GM10266 (cell line): ENCODE measurements around the gene HM13.
"Not testable (repeated sequence)": the region's sequence is repeated elsewhere in the genome, so short reads cannot be mapped to it uniquely, and the experiment has no call there.

Experiments used
- DNase-seq: peaks from one replicate; pipeline ENCODE4 v3.0.0; 2012; ENCODE audit errors: extremely low spot score
- TF ChIP-seq, protein P1 (sequence below): IDR thresholded peaks from 2 replicates; pipeline ENCODE4 v1.5.1; 2012; ENCODE audit warnings: mild to moderate bottlenecking, low read depth; ENCODE audit not compliant: control insufficient read depth, insufficient read depth; ENCODE audit errors: missing control alignments

The HM13 gene

DNA sequence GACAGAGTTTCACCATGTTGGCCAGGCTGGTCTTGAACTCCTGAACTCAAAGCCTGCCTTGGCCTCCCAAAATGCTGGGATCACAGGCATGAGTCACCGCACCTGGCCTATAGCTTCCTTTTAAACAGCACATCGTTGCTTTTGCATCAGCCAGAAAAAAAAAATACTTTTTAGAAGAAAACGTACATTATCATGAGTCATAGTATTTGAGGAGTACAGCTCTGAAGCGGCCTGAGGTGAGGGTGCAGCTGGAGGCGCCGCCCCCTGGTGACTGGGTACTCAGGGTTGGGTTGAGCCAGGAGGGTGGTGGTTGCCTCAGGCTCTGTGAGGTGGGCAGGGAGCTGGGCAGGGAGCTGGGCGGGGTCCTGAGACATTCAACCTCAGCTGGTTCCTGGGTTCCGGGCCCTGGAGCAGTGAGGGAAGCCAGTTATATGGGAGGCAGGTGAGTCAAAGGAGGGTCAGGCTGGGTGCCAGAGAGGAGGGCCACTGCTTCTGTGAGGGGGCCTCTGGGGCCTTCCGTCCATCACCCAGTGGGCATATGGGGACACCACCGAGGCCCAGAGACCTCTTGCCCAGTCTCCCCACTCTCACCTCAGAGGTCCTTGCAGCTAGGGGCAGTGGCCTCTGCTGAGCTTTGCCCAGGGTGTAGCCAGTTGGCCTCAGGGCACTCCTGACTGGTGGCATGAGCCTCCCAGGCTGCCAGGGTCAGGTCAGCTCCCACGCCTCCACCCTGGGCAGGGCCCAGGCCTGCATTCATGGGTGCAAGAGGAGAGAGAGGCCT is 79.2 kb downstream of the HM13 start:
- TF ChIP-seq, protein P1, sequence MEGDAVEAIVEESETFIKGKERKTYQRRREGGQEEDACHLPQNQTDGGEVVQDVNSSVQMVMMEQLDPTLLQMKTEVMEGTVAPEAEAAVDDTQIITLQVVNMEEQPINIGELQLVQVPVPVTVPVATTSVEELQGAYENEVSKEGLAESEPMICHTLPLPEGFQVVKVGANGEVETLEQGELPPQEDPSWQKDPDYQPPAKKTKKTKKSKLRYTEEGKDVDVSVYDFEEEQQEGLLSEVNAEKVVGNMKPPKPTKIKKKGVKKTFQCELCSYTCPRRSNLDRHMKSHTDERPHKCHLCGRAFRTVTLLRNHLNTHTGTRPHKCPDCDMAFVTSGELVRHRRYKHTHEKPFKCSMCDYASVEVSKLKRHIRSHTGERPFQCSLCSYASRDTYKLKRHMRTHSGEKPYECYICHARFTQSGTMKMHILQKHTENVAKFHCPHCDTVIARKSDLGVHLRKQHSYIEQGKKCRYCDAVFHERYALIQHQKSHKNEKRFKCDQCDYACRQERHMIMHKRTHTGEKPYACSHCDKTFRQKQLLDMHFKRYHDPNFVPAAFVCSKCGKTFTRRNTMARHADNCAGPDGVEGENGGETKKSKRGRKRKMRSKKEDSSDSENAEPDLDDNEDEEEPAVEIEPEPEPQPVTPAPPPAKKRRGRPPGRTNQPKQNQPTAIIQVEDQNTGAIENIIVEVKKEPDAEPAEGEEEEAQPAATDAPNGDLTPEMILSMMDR = no peak
- DNase-seq = no peak

DNA sequence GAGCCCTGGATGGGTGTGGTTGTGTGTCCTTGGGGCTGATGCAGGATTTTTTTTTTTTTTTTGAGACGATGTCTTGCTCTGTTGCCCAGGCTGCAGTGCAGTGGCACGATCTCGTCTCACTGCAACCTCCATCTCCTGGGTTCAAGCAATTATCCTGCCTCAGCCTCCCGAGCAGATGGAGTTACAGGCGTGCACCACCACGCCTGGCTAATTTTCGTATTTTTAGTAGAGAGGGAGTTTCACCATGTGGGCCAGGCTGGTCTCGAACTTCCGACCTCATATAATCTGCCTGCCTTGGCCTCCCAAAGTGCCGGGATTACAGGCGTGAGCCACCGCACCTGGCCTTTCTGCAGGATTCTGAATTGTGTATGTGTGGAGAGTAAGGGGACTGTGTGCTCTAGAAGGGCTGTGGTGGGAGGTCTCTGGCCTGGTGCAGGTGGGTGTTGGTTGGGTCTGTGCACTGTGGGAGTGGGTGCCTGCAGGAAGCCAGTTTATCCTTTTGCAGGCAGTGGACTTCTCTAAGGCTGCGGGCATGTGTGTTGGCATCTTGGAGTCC is 79.8 kb downstream of the HM13 start:
- DNase-seq = no peak
- TF ChIP-seq, protein P1 = no peak

DNA sequence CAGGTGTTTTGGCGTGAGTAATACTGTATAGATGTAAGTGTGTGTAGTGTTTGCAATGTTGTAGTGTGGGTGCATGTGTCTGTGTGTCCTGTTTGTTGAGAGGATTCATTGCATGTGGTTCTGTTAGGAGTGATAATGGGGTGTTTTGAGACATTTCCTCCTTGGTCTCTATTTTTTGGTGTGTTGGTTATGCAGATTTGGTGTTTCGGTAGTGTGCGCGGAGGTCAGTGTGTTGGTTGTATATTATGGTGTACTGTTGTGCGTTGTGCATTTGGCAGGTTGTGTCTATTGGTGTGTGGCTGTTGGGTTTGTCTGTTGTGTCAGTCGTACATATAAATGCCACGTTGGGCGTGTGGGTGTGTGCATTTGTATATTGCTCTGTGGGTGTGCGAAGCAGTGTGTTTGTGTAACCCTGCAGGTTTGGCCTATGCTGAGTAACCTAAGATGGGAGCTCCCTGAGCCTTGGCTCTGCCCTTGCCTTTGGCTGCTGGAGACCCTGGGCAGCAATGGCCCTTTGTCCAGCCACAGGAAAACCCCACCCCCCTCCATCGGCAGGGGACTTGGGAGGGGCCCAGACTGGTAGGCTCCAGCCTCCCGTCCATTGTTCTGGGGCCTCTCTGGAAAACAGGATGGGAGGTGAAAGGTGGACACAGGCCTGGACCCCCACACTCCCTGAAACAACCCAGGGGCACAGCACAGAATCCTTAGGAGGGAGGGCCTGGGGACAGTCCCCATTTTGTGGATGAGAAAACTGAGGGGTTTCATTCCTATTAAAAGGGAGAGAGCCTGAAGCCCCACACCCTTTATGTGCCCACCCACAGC is 80.5 kb downstream of the HM13 start:
- no peak for DNase-seq
- TF ChIP-seq, protein P1 = no peak

DNA sequence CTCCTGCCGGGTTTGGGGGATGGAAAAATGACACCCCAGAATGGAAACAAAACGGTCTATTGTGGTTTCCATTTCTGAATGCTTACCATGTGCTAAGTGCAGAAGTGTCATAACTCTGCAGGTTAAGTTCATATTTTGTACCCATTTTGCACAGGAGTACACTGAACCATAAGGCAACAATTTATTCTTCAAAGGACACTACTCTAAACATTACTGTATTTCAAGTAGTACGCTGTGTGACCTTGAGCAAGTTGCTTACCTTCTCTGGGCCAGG is 81.1 kb downstream of the HM13 start:
- DNase-seq = no peak
- TF ChIP-seq, protein P1 = no peak

DNA sequence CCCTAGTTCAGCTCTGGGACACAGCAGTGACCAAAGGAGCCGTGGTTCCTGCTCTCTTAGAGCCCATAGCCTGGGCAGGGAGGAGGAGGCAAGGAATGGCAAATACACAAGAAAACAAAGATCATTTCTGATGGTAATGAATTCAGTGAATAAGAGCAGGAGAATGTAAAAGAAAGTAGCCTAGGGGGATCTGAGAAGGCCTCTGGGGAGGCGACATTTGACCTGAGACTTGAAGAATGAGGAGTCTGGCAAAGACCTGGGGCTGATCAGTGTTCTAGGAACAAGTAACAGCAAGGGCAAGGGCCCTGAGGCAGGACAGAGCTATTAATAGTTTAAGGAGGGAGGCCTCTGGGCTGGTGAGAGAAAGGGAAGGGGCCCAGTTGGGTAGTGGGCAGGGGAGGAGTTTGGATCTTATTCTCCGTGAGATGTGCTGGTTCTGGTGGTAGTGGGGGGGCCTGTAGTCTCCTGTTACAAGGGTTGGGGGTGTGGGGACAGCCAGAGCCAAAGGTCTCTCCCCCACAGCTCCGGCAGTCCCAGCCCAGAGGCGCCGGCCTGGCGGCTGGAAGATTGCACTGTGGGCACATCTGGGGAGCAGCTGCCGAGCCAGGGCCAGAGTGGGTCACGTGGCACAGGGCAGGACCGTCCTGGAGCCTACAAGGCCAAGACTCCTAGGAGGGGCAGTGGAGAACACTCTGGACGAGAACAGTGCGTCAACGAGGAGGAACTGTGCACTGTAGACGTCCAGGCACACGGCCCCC is 81.6 kb downstream of the HM13 start:
- DNase-seq = no peak
- TF ChIP-seq, protein P1 = no peak

DNA sequence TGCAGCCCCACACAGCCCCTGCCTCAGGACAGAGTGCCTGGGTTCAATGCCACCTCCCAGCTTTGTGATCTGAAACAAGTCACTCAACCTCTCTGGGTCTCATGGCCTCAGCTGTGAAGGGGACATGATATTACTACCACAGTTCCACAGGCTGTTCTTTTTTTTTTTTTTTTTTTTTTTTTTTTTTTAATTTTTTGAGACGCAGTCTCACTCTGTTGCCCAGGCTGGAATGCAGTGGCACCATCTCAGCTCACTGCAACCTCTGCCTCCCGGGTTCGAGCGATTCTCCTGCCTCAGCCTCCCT is 82.1 kb downstream of the HM13 start:
- not testable (repeated sequence) for DNase-seq

DNA sequence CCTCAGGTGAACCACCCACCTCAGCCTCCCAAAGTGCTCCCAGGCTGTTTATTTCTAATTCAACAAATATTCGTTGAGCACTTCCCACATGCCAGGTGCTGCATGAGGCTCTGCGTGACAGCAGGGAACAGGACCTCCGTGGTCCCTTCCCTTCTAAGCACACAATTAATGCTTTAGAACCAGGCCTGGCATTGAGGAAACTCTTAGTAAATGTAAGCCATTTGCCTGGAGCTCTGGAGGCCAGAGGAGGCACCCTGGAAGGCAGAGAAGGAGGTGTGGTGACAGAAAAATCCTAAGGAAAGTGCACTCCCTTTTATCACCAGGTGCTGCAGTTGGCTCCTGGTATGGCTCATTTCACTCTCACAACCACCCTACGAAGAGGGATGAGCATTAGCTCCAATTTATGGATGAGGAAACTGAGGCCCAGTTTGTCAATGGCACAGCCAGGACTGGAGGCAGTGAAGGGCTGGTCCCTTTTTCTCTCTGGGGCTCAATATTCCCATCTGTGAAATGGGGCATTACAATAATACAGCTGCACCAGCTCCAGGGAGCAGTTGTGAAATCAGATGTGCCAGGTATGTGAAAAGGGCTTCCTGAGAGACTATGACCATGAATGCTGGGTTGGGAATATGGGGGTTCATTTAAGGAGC is 82.7 kb downstream of the HM13 start:
- DNase-seq = no peak
- TF ChIP-seq, protein P1 = no peak
